Uterus (tissue), 2 donors: ENCODE data around the gene CUL3.

Source experiments
- POLR2A ChIP-seq, 2 donors: fragments of 450-650 bp; IDR thresholded peaks; one replicate each; pipeline ENCODE4 v1.6.1; 2016; ENCODE audit warnings: antibody characterized with exemption in 2 of 2, mild to moderate bottlenecking in 1 of 2, moderate library complexity in 1 of 2
- TF ChIP-seq, protein P1 (sequence below), 4 experiments: fragments of 200-600 bp in 2 of 4; fragments of 450-650 bp in 2 of 4; sonication (generic) in 2 of 4; IDR thresholded peaks; one replicate each; pipeline ENCODE4 v1.5.1; 2016 to 2019; ENCODE audit warnings: antibody characterized with exemption in 4 of 4, mild to moderate bottlenecking in 2 of 4, moderate library complexity in 1 of 4

DNA sequence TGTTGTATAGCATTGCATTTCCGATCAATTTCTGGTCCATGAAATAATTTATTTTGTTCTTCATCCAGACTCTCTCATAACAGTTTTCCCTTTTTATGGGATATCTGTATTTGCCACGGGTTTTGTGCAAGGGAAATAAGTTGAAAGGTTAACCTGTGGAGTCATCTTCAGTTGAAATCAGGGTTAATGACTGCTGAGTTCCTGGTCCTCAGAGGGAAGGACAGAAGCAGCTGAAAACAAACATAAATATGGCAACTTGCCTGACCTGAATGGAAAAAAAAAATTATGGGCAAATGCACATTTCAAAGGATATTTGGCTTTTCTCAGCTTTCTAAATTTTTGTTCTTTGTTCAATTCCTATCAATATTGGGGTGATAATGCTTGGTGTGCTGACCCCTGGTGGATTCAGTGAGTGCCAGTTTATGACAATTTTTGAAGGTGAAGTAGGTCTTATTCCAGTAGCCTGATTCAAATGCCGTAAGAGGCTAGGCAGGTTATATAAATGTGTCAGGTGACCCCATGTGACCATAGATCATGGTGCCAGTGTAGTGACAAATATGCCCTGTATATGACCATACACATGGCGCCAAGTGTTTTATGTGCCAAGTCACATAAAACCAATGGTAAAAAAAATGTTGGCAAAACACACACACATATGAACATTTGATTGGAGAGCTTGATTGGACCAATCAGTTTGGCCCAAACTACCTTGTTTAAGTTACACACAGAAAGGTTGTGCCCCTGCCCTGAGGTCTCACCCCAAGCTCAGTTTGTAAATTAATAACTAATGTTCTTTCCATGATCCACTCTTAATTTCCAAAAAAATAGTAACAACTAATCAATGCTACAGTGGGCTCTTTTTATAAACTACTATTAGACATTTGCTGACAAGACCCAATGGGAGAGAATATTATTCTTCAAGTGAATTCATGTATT is 135.7 kb downstream of the CUL3 start:
- no peak for TF ChIP-seq POLR2A (IDR thresholded peaks at IDR 0.05)
- TF ChIP-seq, protein P1, sequence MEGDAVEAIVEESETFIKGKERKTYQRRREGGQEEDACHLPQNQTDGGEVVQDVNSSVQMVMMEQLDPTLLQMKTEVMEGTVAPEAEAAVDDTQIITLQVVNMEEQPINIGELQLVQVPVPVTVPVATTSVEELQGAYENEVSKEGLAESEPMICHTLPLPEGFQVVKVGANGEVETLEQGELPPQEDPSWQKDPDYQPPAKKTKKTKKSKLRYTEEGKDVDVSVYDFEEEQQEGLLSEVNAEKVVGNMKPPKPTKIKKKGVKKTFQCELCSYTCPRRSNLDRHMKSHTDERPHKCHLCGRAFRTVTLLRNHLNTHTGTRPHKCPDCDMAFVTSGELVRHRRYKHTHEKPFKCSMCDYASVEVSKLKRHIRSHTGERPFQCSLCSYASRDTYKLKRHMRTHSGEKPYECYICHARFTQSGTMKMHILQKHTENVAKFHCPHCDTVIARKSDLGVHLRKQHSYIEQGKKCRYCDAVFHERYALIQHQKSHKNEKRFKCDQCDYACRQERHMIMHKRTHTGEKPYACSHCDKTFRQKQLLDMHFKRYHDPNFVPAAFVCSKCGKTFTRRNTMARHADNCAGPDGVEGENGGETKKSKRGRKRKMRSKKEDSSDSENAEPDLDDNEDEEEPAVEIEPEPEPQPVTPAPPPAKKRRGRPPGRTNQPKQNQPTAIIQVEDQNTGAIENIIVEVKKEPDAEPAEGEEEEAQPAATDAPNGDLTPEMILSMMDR (IDR thresholded peaks at IDR 0.05), result peak; percentile 11 to 42 (median 30)
